Liver (tissue), 9 donors: Measurements from ENCODE around the gene ASTN1. TPM values are rescaled to one million over a fixed set of nuclear protein-coding genes. Genes with fewer than 3 reads are reported as not detected.

Experiments used
- DNase-seq: peaks from one replicate; pipeline ENCODE4 v3.0.0-alpha.2; 2017; ENCODE audit warnings: low spot score
- H3K27ac ChIP-seq, 2 donors: one replicate each; pipeline ENCODE4 v1.7.0; 2013; ENCODE audit warnings: inconsistent platforms in 2 of 2, low read length in 2 of 2, control low read depth in 1 of 2, low read depth in 1 of 2, mild to moderate bottlenecking in 1 of 2
- H3K27me3 ChIP-seq, 4 donors: one replicate each; pipeline versions ENCODE4 v1.6.1 to v1.7.0; 2013; ENCODE audit warnings: low read length in 3 of 4, inconsistent platforms in 1 of 4, mild to moderate bottlenecking in 1 of 4, moderate library complexity in 1 of 4; ENCODE audit not compliant: control insufficient read depth in 4 of 4, insufficient read depth in 4 of 4
- H3K36me3 ChIP-seq, 4 donors: one replicate each; pipeline versions ENCODE4 v1.6.1 to v1.7.0; 2013; ENCODE audit warnings: low read length in 3 of 4, mild to moderate bottlenecking in 3 of 4, low read depth in 1 of 4, moderate library complexity in 1 of 4; ENCODE audit not compliant: control insufficient read depth in 4 of 4, insufficient read depth in 3 of 4
- H3K4me1 ChIP-seq, 4 donors: one replicate each; pipeline versions ENCODE4 v1.6.1 to v1.7.0; 2013; ENCODE audit warnings: low read length in 3 of 4, mild to moderate bottlenecking in 3 of 4, moderate library complexity in 1 of 4; ENCODE audit not compliant: control insufficient read depth in 4 of 4, insufficient read depth in 4 of 4
- H3K4me3 ChIP-seq, 3 donors: one replicate each; pipeline versions ENCODE4 v1.6.1 to v1.7.0; 2013; ENCODE audit warnings: low read length in 3 of 3, control low read depth in 1 of 3, low read depth in 1 of 3, mild to moderate bottlenecking in 1 of 3
- H3K9ac ChIP-seq, 2 donors: one replicate each; pipeline ENCODE4 v1.7.0; 2013; ENCODE audit warnings: low read length in 2 of 2, mild to moderate bottlenecking in 2 of 2, moderate library complexity in 2 of 2, control low read depth in 1 of 2, low read depth in 1 of 2
- H3K9me3 ChIP-seq, 4 donors: one replicate each; pipeline versions ENCODE4 v1.6.1 to v1.7.0; 2013; ENCODE audit warnings: low read length in 3 of 4; ENCODE audit not compliant: control insufficient read depth in 4 of 4
- ATF3 ChIP-seq: IDR thresholded peaks from 2 replicates; pipeline ENCODE4 v1.6.1; 2016; ENCODE audit warnings: antibody characterized with exemption
- EGR1 ChIP-seq, 2 donors: IDR thresholded peaks; 2 replicates each; pipeline ENCODE4 v1.6.1; 2016 to 2018; ENCODE audit warnings: antibody characterized with exemption in 2 of 2, low read depth in 2 of 2
- FOXA2 ChIP-seq: IDR thresholded peaks from 2 replicates; pipeline ENCODE4 v1.6.1; 2016; ENCODE audit warnings: antibody characterized with exemption
- GABPA ChIP-seq, 2 donors: IDR thresholded peaks in 1 of 2; conservative IDR thresholded peaks in 1 of 2; 2 replicates each; pipeline ENCODE4 v1.6.1; 2016; ENCODE audit warnings: antibody characterized with exemption in 2 of 2, mild to moderate bottlenecking in 1 of 2, moderate library complexity in 1 of 2
- HNF4A ChIP-seq, 2 donors: conservative IDR thresholded peaks; 2 replicates each; pipeline ENCODE4 v1.6.1; 2016; ENCODE audit warnings: antibody characterized with exemption in 2 of 2, mild to moderate bottlenecking in 2 of 2
- HNF4G ChIP-seq: IDR thresholded peaks from 2 replicates; pipeline ENCODE4 v1.6.1; 2016; ENCODE audit warnings: antibody characterized with exemption
- JUND ChIP-seq, 2 donors: IDR thresholded peaks; 2 replicates each; pipeline ENCODE4 v1.6.1; 2016; ENCODE audit warnings: antibody characterized with exemption in 2 of 2
- NR2F2 ChIP-seq: IDR thresholded peaks from 2 replicates; pipeline ENCODE4 v1.6.1; 2016; ENCODE audit warnings: antibody characterized with exemption
- RAD21 ChIP-seq, 2 donors: IDR thresholded peaks; 2 replicates each; pipeline ENCODE4 v1.6.1; 2016; ENCODE audit warnings: antibody characterized with exemption in 2 of 2, mild to moderate bottlenecking in 2 of 2
- RXRA ChIP-seq, 2 donors: IDR thresholded peaks; 2 replicates each; pipeline ENCODE4 v1.6.1; 2017 to 2018; ENCODE audit warnings: antibody characterized with exemption in 2 of 2, mild to moderate bottlenecking in 1 of 2
- SP1 ChIP-seq: IDR thresholded peaks from 2 replicates; pipeline ENCODE4 v1.6.1; 2018; ENCODE audit warnings: antibody characterized with exemption, mild to moderate bottlenecking
- TAF1 ChIP-seq: conservative IDR thresholded peaks from 2 replicates; pipeline ENCODE4 v1.6.1; 2016; ENCODE audit warnings: antibody characterized with exemption, mild to moderate bottlenecking
- YY1 ChIP-seq: IDR thresholded peaks from 2 replicates; pipeline ENCODE4 v1.6.1; 2016; ENCODE audit warnings: antibody characterized with exemption, mild to moderate bottlenecking
- whole genome bisulfite sequencing: extraction: QIAGEN DNeasy Blood & Tissue Kit; methylation state at CpG from one replicate; pipeline ENCODE4 v1.1.7; 2013; 5-methylcytosine and 5-hydroxymethylcytosine counted together
- polyA plus RNA-seq, 2 donors: library from polyadenylated mRNA; stranded (reverse) in 1 of 2; unstranded in 1 of 2; fragments of 200-250 nt in 1 of 2; fragments of >200 nt in 1 of 2; fragmentation: Nextera tagmentation in 1 of 2; extraction: Ambion mirVana in 1 of 2; gene quantifications; one replicate each; pipeline versions ENCODE4 v1.2.1 to v1.2.3, GENCODE V29; 2013 to 2015
- total RNA-seq, 2 donors: library from RNA; depleted of rRNA; stranded (reverse); fragments of >200 nt; gene quantifications; one replicate each; pipeline ENCODE4 v1.2.3, GENCODE V29; 2014
- TF ChIP-seq, protein P1 (sequence below): IDR thresholded peaks from 2 replicates; pipeline ENCODE4 v1.6.1; 2016; ENCODE audit warnings: antibody characterized with exemption
- TF ChIP-seq, protein P2 (sequence below): IDR thresholded peaks from 2 replicates; pipeline ENCODE4 v1.6.1; 2016; ENCODE audit warnings: antibody characterized with exemption, mild to moderate bottlenecking
- TF ChIP-seq, protein P3 (sequence below): fragments of 150-350 bp; IDR thresholded peaks from 2 replicates; pipeline ENCODE4 v1.5.1; 2017; ENCODE audit warnings: improper control_type of control experiment, low read depth, low read length; ENCODE audit not compliant: missing input control
- donor health status: healthy.
- donor health status: healthy.
- donor health status: healthy.
- donor health status: healthy.
- donor health status: healthy.

ASTN1 gene
- total and polyA plus RNA-seq, 4 donors, result 0.10 to 0.28 (median 0.18) TPM

- TF ChIP-seq HNF4A (conservative IDR thresholded peaks at IDR 0.05), result no peak
Measured at GRCh38 chr1:177001556-177001955, 163.0 kb downstream of the ASTN1 start (continued).

DNA sequence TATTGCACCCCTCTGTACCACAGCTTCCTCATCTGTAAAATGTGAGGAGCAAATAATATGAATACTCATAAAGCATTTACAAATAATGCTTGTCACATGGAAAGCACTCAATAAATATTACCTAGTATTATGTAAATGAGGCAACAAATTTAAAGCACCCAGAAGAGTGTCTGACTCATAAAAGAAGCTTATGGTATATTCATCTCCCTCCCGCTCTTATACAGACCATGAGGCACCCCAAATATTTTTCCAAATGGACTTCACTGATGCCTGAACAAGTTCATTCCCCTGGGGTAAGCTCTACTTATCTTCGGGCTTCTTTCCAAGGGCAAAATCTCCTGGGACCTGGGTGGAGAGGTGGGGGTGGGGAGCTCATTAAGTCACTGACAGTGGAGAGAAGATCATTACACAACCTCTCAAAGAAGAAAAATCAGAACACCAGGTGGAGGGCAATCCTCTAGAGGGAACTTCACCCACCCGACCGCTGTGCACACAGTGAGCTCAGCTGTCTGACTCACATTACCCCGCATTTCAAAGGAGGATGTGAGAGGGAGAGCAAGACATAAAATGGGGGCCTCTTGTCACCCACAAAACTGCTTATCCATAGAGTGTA, 166.2 kb downstream of the ASTN1 start:
- H3K9ac ChIP-seq, result no peak overlapping the region
- no peak overlapping the region for H3K27ac ChIP-seq
- H3K27me3 ChIP-seq, result peaks cover 0 to 7% (median 2%) of the 10 kb centered on the region in 4 donors
- WGBS, result 73% methylated on average over 5 of the region's 5 CpGs
- no peak for DNase-seq
- H3K36me3 ChIP-seq, result no peaks in the 10 kb centered on the region
- no peaks in the 10 kb centered on the region for H3K4me1 ChIP-seq
- TF ChIP-seq ATF3, result no peak
- no peak for TF ChIP-seq SP1
- no peak for TF ChIP-seq YY1
- TF ChIP-seq HNF4A (conservative IDR thresholded peaks at IDR 0.05), result no peak
- TF ChIP-seq NR2F2, result no peak
- TF ChIP-seq, protein P1, sequence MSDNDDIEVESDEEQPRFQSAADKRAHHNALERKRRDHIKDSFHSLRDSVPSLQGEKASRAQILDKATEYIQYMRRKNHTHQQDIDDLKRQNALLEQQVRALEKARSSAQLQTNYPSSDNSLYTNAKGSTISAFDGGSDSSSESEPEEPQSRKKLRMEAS, result no peak
- no peak for TF ChIP-seq JUND (IDR thresholded peaks at IDR 0.05)
- no peak for TF ChIP-seq GABPA (IDR thresholded peaks at IDR 0.05 in 1 of 2, conservative IDR thresholded peaks at IDR 0.05 in 1 of 2)
- TF ChIP-seq EGR1 (IDR thresholded peaks at IDR 0.05; ENCODE audit: low read depth in 2 of 2), result no peak
- no peak for TF ChIP-seq TAF1
- TF ChIP-seq RAD21 (IDR thresholded peaks at IDR 0.05), result no peak
- TF ChIP-seq, protein P2, sequence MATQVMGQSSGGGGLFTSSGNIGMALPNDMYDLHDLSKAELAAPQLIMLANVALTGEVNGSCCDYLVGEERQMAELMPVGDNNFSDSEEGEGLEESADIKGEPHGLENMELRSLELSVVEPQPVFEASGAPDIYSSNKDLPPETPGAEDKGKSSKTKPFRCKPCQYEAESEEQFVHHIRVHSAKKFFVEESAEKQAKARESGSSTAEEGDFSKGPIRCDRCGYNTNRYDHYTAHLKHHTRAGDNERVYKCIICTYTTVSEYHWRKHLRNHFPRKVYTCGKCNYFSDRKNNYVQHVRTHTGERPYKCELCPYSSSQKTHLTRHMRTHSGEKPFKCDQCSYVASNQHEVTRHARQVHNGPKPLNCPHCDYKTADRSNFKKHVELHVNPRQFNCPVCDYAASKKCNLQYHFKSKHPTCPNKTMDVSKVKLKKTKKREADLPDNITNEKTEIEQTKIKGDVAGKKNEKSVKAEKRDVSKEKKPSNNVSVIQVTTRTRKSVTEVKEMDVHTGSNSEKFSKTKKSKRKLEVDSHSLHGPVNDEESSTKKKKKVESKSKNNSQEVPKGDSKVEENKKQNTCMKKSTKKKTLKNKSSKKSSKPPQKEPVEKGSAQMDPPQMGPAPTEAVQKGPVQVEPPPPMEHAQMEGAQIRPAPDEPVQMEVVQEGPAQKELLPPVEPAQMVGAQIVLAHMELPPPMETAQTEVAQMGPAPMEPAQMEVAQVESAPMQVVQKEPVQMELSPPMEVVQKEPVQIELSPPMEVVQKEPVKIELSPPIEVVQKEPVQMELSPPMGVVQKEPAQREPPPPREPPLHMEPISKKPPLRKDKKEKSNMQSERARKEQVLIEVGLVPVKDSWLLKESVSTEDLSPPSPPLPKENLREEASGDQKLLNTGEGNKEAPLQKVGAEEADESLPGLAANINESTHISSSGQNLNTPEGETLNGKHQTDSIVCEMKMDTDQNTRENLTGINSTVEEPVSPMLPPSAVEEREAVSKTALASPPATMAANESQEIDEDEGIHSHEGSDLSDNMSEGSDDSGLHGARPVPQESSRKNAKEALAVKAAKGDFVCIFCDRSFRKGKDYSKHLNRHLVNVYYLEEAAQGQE, result no peak
- no peak for TF ChIP-seq HNF4G
- TF ChIP-seq, protein P3, sequence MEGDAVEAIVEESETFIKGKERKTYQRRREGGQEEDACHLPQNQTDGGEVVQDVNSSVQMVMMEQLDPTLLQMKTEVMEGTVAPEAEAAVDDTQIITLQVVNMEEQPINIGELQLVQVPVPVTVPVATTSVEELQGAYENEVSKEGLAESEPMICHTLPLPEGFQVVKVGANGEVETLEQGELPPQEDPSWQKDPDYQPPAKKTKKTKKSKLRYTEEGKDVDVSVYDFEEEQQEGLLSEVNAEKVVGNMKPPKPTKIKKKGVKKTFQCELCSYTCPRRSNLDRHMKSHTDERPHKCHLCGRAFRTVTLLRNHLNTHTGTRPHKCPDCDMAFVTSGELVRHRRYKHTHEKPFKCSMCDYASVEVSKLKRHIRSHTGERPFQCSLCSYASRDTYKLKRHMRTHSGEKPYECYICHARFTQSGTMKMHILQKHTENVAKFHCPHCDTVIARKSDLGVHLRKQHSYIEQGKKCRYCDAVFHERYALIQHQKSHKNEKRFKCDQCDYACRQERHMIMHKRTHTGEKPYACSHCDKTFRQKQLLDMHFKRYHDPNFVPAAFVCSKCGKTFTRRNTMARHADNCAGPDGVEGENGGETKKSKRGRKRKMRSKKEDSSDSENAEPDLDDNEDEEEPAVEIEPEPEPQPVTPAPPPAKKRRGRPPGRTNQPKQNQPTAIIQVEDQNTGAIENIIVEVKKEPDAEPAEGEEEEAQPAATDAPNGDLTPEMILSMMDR, result no peak
- TF ChIP-seq RXRA (IDR thresholded peaks at IDR 0.05), result no peak
- no peak for TF ChIP-seq FOXA2
- peaks cover 0 to 3% (median 1%) of the 10 kb centered on the region in 4 donors for H3K9me3 ChIP-seq
- no peak overlapping the region for H3K4me3 ChIP-seq
